GM21515 (cell line): ENCODE data around the gene TIMM29.
A peak's percentile ranks its signal among the peaks of the same experiment; 100 is the strongest.
"Not testable (repeated sequence)": the region's sequence is repeated elsewhere in the genome, so short reads cannot be mapped to it uniquely, and the experiment has no call there.

Experiments used
- ATAC-seq: cut with Tn5 transposase; IDR thresholded peaks from one replicate; pipeline ENCODE4 v1.9.1; 2021; ENCODE audit not compliant: unreplicated experiment

Gene TIMM29

DNA sequence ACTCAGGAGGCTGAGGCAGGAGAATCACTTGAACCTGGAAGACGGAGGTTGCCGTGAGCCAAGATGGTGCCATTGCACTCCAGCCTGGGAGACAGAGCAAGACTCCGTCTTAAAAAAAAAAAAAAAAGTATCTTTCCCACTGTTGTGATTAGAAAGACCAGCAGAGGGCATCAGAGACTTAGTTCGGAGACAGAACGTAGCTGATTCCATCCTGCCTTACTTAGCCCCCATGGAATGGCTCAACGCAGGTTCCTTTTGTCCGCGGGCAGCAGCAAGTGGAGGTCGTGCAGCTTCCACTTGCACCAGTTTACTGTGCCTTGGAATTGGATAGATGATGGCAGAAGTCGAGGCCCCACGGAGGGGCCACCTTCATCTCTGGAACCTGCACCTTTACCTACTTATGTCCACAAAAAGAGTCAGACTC is 8.1 kb downstream of the TIMM29 start:
- ATAC-seq, result no peak

DNA sequence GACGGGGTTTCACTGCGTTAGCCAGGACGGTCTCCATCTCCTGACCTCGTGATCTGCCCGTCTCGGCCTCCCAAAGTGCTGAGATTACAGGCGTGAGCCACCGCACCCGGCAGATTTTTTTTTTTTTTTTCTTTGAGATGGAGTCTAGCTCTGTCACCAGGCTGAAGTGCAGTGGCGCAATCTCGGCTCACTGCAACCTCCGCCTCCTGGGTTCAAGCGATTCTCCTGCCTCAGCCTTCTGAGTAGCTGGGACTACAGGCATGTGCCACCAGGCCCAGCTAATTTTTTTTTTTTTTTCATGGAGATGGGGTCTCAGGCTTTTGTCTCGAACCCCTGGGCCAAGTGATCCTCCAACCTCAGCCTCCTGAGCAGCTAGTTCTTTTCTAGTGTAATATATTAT is 13.0 kb downstream of the TIMM29 start:
- ATAC-seq, result not testable (repeated sequence)

DNA sequence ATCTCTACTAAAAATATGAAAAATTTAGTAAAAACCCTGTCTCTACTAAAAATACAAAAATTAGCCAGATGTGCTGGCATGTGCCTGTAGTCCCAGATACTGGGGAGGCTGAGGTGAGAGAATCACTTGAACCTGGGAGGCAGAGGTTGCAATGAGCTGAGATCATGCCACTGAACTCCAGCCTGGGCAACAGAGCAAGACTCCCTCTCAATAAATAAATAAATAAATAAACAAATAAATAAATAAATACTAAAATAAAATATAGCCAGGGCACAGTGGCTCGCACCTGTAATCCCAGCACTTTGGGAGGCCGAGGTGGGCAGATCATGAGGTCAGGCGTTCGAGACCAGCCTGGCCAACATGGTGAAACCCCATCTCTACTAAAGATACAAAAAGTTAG is 14.8 kb downstream of the TIMM29 start:
- not testable (repeated sequence) for ATAC-seq

DNA sequence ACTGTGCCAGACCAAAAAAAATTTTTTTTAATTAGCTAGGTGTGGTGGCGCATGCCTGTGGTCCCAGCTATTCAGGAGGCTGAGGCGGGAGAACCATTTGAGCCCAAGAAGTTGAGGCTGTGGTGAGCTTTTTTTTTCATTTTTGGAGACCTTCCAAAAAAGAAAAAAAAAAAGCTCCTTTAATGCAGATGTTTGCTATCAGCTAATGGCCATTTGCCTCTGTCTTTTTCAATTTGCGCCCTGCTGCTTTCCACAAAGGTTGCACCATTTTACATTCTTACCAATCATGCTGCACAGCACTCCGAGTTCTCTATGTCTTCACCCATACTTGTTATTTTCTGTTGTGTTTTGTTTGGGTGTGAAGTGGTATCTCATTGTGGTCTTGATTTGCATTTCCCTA is 16.7 kb downstream of the TIMM29 start:
- no peak for ATAC-seq

DNA sequence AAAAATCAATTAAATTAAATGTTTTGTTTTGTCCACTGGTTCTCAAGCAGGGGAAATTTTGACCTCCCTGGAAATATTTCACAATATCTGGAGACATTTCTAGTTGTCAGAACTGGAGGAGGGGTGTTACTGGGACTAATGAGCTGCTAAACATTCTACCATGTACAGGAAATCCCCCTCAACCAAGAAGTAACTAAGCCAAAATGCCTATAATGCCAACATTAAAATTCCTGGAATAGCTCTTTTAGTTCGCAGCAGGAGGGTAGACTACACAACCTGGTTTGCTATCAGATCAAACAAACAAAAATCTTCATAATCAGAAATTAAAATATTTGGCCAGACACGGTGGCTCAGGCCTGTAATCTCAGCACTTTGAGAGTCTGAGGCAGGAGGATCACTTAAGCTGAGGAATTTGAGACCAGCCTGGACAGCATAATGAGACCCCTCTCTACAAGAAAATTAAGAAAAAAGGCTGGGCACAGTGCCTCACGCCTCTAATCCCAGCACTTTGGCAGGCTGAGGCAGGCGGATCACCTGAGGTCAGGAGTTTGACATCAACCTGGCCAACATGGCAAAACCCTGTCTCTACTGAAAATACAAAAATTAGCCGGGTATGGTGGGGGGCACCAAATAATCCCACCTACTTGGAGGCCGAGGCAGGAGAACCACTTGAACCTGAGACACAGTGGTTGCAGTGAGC is 18.5 kb downstream of the TIMM29 start:
- no peak for ATAC-seq

- ATAC-seq, result no peak
Measured at GRCh38 chr19:10952809-10953208, 24.2 kb downstream of the TIMM29 start.

DNA sequence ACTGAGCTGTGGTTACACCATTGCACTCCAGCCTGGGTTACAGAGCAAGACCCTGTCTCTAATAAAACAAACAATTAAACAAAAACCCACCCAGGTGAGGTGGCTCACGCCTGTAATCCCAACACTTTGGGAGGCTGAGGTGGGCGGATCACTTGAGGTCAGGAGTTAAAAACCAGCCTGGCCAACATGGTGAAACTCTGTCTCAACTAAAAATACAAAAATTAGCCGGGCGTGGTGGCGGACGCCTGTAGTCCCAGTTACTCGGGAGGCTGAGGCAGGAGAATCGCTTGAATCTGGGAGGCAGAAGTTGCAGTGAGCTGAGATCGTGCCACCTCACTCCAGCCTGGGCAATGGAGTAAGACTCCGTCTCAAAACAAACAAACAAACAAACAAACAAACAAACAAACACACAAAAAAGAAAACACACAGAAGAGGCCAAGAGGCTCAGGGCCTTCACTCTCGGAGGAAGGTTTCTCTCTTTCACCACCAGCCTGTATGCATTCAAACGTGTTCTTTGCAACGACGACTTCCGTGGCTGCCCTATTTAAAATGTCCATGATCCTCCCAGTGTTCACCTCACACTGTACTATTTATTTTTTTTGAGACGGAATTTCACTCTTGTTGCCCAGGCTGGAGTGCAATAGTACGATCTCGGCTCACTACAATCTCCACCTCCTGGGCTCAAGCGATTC is 30.8 kb downstream of the TIMM29 start:
- not testable (repeated sequence) for ATAC-seq

- ATAC-seq, result peak; percentile 76
Measured at GRCh38 chr19:10960314-10961072, 31.9 kb downstream of the TIMM29 start, which contains the start of gene SMARCA4. Gene SMARCA4 (plus strand): TSS chr19:10961030. CDS start chr19:10984152, 23,122 bp downstream.

DNA sequence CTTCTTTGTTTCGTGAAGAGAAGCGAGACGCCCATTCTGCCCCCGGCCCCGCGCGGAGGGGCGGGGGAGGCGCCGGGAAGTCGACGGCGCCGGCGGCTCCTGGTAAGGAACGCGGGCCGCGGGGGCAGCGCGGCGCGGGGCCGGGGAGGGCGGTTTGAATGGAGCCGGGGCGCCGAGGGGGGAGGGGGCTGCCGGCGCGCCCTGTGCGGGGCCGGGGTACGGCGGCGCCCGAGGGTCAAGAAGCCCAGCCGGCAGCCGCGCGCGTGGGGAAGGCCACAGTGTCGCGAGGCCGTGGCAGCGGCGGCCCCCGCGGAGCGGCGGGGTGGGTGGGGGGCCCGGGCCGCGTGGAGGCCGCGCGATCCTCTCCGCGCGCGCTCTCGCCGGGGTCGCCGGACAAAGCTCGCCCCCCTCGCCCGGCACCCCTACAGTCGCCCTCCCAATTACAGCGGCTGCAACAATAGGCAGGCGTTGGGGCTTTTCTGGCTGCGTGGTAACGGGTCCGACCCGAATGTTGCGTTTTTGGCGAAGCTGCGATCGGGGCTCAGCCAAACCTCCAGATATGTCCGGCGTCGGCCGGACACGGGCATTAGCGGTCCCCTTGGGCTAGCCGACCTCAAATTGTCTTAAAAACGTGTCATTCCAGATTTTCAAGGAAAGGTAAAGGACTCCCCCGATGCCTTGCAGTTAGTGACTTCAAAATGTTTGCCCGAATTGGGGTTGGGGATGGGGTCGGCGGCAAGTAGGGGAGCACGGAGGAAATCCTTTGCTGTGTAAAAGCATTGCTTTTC is 32.7 kb downstream of the TIMM29 start:
- peak; percentile 20 for ATAC-seq

- no peak for ATAC-seq
Measured at GRCh38 chr19:10962863-10963262, 34.3 kb downstream of the TIMM29 start.

DNA sequence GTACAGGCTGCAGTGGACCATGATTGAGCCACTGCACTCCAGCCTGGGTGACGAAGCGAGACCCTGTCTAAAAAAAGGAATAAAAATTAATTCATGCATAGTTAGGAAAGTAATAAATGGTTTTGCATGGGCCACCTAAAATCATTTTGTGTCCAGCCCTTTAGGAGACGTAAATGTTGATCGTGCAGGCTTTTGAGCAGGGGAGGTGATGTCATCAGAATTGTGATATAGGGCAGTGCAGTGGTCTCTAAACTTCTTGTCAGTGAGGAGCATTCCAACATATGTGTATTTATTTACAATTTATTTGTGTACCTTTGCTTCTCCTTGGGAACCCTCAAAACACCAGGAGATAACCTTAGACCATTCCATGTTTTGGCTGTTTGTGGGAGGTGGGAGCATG is 35.3 kb downstream of the TIMM29 start:
- no peak for ATAC-seq

DNA sequence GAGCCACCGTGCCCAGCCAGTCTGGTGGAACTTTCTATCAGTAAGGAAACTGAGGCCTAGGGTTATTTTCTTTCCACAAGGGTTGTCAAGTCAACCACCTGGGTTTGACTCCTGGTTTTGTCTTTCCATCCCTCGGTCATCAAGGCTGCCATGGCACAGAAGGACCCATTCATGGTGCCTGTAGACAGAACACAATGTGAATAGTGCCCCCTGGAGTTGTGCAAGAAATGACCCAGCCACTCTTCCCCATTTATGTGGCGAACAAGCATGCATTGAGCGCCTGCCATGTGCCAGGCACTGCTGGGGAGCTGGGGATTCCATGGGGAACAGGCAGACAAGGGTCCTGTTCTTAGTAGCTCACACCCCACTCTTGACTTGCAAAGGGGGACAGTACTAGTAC is 36.3 kb downstream of the TIMM29 start:
- ATAC-seq, result no peak

DNA sequence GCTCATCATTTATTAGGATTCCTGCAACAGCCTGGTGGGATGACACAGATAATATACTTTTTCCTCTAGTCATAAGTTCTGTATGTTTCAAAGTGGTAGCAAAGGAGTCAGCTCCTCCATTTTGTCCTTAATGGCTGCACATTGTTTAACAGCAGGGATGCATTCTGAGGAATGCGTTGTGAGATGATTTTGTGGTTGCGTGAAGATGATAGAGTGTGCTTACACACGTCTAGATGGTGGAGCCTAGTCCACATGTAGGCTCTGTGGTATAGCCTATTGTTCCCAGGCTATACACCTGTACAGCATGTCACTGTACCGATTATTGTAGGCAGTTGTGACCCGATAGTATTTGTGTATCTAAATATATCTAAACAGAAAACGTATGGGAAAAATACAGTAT is 36.8 kb downstream of the TIMM29 start:
- no peak for ATAC-seq

DNA sequence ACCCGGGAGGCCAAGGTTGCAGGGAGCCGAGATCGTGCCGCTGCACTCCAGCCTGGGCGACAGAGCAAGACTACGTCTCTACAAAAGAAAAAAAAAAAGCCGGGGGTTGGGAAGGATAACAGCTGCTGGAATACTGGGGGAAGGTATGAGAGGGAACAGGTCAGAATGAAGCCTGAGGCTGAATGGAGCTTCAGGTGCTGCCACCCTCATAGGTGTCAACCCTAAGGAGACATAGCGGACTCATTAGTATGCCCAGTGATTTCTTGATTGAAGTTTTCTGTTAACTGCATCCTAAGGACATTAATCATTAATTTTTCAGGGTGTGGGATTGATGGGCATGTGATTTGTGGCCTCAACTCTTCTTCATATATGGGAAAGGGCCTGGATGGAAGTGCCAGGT is 38.2 kb downstream of the TIMM29 start:
- ATAC-seq, result no peak

DNA sequence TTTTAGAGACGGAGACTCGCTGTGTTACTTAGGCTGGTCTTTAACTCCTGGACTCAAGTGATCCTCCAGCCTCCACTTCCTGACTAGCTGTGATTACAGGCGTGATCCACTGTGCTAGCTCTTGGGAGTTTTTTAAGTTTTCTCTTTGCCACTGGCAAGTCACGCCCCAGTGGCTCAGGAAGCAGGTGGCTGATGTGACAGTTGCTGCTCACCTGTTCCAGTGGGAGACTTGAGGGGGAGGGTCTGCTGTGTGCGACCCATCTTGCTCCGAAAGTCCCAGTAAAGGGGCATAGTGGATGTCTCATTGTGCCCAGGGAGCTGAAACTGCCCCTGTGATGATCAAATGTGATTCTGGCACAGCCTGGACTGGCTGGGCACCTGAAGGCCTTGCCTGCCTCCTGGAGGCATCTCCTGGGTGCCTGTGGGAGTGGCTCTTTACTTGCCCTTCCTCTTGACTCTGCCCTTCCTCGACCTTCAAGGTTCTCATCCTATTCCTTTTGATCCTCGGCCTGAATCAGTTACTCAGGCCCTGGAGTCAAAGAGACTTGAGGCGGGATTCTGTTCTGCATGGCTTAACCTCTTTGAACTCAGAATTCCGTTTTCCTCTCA is 40.0 kb downstream of the TIMM29 start:
- no peak for ATAC-seq

DNA sequence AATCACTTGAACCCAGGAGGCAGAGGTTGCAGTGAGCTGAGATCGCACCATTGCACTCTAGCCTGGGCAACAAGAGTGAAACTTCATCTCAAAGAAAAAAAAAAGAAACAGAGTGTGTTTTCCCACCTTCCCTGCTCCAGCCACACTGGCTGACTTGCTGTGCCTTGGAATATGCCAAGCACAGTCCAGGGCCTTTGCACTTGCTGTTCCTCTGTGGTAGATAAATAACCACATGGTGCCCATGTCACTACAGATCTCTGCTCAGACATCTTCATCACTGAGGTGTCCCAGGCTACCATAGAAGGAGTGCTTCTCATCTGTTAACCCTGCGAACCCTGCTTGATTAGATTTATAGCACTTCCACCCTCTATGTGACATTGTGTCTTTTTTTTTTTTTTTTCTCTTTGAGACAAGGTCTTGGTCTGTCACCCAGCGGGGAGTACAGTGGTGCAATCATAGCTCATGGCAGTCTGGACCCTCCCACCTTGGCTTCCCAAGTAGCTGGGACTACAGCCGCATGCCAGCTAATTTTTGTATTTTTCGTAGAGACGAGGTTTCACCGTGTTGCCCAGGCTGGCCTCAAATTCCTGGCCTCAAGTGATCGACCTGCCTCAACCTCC is 42.6 kb downstream of the TIMM29 start:
- no peak for ATAC-seq

DNA sequence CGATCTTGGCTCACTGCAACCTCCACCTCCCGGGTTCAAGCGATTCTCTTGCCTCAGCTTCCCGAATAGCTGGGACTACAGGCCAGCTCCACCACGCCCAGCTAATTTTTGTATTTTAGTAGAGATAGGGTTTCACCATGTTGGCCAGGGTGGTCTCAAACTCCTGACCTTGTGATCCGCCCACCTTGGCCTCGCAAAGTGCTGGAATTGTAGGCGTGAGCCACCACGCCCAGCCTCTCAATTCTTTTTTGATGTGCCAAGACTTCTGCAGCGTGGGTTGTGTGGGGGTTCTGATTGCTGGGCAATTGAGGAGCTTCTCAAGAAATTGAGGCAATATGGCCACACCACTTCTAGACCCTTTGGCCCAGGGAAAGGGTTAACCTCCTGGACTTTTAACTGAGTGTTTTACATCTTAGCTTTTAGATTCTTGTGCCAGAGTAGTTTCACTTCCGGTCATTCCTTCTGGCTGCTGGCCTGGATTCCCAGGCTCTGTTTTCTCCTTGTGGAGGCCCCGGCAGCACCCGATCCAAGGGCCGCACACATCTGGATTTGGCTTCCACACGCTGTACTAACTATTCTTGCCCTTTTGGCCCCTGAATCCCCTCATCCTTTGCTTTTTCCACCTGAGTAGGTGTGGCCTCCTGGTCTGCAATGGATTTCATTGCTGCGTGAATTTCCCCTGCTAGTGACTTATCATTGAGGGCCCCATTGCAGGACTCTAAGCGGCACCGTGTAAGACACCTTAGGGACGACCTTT is 46.9 kb downstream of the TIMM29 start:
- no peak for ATAC-seq

- ATAC-seq, result no peak
Measured at GRCh38 chr19:10976131-10976892, 47.7 kb downstream of the TIMM29 start.

- ATAC-seq, result no peak
Measured at GRCh38 chr19:10977742-10978092, 49.1 kb downstream of the TIMM29 start.
